Panc1 (cell line): ENCODE results near the gene SUCO.

ENCODE experiments used
- POLR2AphosphoS5 ChIP-seq: IDR thresholded peaks from 2 replicates; pipeline ENCODE4 v1.6.1; 2012; ENCODE audit warnings: mild to moderate bottlenecking, low read depth, low read length, moderate library complexity
- SIN3A ChIP-seq: IDR thresholded peaks from 2 replicates; pipeline ENCODE4 v1.6.1; 2012; ENCODE audit warnings: low read depth, mild to moderate bottlenecking, low read length, moderate library complexity, borderline replicate concordance; ENCODE audit not compliant: insufficient read depth
- TCF7L2 ChIP-seq: IDR thresholded peaks from 2 replicates; pipeline ENCODE4 v1.6.1; 2011; ENCODE audit warnings: mild to moderate bottlenecking, low read depth, low read length, inconsistent platforms
- TF ChIP-seq, protein P1 (sequence below): fragments of 450-650 bp; IDR thresholded peaks from 2 replicates; pipeline ENCODE4 v1.5.1; 2017; ENCODE audit warnings: mild to moderate bottlenecking
- TF ChIP-seq, protein P2 (sequence below), 2 experiments: IDR thresholded peaks; 2 replicates each; pipeline ENCODE4 v1.6.1; 2011 to 2012; ENCODE audit warnings: low read depth in 2 of 2, control low read depth in 1 of 2, low read length in 1 of 2, mild to moderate bottlenecking in 1 of 2, moderate library complexity in 1 of 2; ENCODE audit not compliant: insufficient read depth in 1 of 2

GRCh38 chr1:172492421-172492820 is 40.5 kb upstream of the SUCO start:
- TF ChIP-seq, protein P1, sequence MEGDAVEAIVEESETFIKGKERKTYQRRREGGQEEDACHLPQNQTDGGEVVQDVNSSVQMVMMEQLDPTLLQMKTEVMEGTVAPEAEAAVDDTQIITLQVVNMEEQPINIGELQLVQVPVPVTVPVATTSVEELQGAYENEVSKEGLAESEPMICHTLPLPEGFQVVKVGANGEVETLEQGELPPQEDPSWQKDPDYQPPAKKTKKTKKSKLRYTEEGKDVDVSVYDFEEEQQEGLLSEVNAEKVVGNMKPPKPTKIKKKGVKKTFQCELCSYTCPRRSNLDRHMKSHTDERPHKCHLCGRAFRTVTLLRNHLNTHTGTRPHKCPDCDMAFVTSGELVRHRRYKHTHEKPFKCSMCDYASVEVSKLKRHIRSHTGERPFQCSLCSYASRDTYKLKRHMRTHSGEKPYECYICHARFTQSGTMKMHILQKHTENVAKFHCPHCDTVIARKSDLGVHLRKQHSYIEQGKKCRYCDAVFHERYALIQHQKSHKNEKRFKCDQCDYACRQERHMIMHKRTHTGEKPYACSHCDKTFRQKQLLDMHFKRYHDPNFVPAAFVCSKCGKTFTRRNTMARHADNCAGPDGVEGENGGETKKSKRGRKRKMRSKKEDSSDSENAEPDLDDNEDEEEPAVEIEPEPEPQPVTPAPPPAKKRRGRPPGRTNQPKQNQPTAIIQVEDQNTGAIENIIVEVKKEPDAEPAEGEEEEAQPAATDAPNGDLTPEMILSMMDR: no peak
- TF ChIP-seq SIN3A (no peak), POLR2AphosphoS5 (no peak), TCF7L2 (no peak)
- TF ChIP-seq, protein P2, sequence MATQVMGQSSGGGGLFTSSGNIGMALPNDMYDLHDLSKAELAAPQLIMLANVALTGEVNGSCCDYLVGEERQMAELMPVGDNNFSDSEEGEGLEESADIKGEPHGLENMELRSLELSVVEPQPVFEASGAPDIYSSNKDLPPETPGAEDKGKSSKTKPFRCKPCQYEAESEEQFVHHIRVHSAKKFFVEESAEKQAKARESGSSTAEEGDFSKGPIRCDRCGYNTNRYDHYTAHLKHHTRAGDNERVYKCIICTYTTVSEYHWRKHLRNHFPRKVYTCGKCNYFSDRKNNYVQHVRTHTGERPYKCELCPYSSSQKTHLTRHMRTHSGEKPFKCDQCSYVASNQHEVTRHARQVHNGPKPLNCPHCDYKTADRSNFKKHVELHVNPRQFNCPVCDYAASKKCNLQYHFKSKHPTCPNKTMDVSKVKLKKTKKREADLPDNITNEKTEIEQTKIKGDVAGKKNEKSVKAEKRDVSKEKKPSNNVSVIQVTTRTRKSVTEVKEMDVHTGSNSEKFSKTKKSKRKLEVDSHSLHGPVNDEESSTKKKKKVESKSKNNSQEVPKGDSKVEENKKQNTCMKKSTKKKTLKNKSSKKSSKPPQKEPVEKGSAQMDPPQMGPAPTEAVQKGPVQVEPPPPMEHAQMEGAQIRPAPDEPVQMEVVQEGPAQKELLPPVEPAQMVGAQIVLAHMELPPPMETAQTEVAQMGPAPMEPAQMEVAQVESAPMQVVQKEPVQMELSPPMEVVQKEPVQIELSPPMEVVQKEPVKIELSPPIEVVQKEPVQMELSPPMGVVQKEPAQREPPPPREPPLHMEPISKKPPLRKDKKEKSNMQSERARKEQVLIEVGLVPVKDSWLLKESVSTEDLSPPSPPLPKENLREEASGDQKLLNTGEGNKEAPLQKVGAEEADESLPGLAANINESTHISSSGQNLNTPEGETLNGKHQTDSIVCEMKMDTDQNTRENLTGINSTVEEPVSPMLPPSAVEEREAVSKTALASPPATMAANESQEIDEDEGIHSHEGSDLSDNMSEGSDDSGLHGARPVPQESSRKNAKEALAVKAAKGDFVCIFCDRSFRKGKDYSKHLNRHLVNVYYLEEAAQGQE (IDR thresholded peaks at IDR 0.05; ENCODE audit: insufficient read depth in 1 of 2, low read depth in 2 of 2, low read length in 1 of 2): no peak
